Hematopoietic multipotent progenitor cell treated with erythropoietin and hydrocortisone succinate and interleukin-3 and kit ligand, for 6 days (in vitro differentiated cells): ENCODE measurements around the gene AP4M1.
A peak's percentile ranks its signal among the peaks of the same experiment; 100 is the strongest.

Source experiments
- DNase-seq: peaks from one replicate; pipeline ENCODE4 v3.0.0-alpha.2; 2015

The AP4M1 gene

GRCh38 chr7:100101016-100101862, at the start of gene AP4M1, which contains the start of gene MCM7:
AP4M1 (plus strand) TSS chr7:100101643; CDS start chr7:100101715, 72 bp downstream.
MCM7 (minus strand) TSS chr7:100101397; CDS start chr7:100101294, 103 bp downstream.
- peak; percentile 99 for DNase-seq

- peak; percentile 85 for DNase-seq
Observed at GRCh38 chr7:100053215-100053614, 48.2 kb upstream of the AP4M1 start.

- DNase-seq = no peak
Observed at GRCh38 chr7:100057006-100057405, 44.4 kb upstream of the AP4M1 start.

GRCh38 chr7:100059251-100059739, 42.1 kb upstream of the AP4M1 start:
- DNase-seq = peak; percentile 74

GRCh38 chr7:100061518-100062193, 39.8 kb upstream of the AP4M1 start:
- DNase-seq = peak; percentile 84

- DNase-seq = no peak
Observed at GRCh38 chr7:100063376-100063775, 38.1 kb upstream of the AP4M1 start.

GRCh38 chr7:100064162-100064561, 37.3 kb upstream of the AP4M1 start:
- no peak for DNase-seq

GRCh38 chr7:100065452-100066186, 35.8 kb upstream of the AP4M1 start:
- peak; percentile 65 for DNase-seq

- no peak for DNase-seq
Observed at GRCh38 chr7:100066953-100067352, 34.5 kb upstream of the AP4M1 start.

GRCh38 chr7:100069991-100070390, 31.5 kb upstream of the AP4M1 start:
- no peak for DNase-seq

GRCh38 chr7:100071018-100071723, 30.3 kb upstream of the AP4M1 start:
- no peak for DNase-seq

- DNase-seq = no peak
Observed at GRCh38 chr7:100072462-100072861, 29.0 kb upstream of the AP4M1 start.

- DNase-seq = no peak
Observed at GRCh38 chr7:100074841-100075240, 26.6 kb upstream of the AP4M1 start.

- no peak for DNase-seq
Observed at GRCh38 chr7:100075418-100075817, 26.0 kb upstream of the AP4M1 start.

- no peak for DNase-seq
Observed at GRCh38 chr7:100077205-100077604, 24.2 kb upstream of the AP4M1 start.

- DNase-seq = no peak
Observed at GRCh38 chr7:100079024-100079560, 22.4 kb upstream of the AP4M1 start.

GRCh38 chr7:100080907-100081534, 20.4 kb upstream of the AP4M1 start:
- peak; percentile 36 for DNase-seq

GRCh38 chr7:100081535-100082102, 19.8 kb upstream of the AP4M1 start, which contains the start of gene ZNF3:
ZNF3 (minus strand) TSS chr7:100081723; CDS start chr7:100077357, 4,366 bp downstream.
- peak; percentile 99 for DNase-seq

- no peak for DNase-seq
Observed at GRCh38 chr7:100082978-100083377, 18.5 kb upstream of the AP4M1 start.

- no peak for DNase-seq
Observed at GRCh38 chr7:100085515-100085914, 15.9 kb upstream of the AP4M1 start.

GRCh38 chr7:100087055-100087750, 14.2 kb upstream of the AP4M1 start:
- DNase-seq = no peak
